K562 (cell line): ENCODE data around the gene MTHFS. TPM values are rescaled to one million over a fixed set of nuclear protein-coding genes. Genes with fewer than 3 reads are reported as not detected.
A peak's percentile ranks its signal among the peaks of the same experiment; 100 is the strongest.

Source experiments
- ADNP ChIP-seq: fragments of 200-800 bp; sonication (Bioruptor generic); IDR thresholded peaks from 2 replicates; pipeline ENCODE4 v1.6.1; 2016; ENCODE audit warnings: missing genetic modification characterization, missing compliant biosample characterization
- ARID3A ChIP-seq: IDR thresholded peaks from 2 replicates; pipeline ENCODE4 v1.6.1; 2012; ENCODE audit warnings: low read depth, low read length, improper control_type of control experiment, borderline replicate concordance
- ATF1 ChIP-seq, 2 experiments: fragments of 450-650 bp in 1 of 2; IDR thresholded peaks; 2 replicates each; pipeline ENCODE4 v1.6.1; 2016; ENCODE audit warnings: missing compliant biosample characterization in 1 of 2, missing genetic modification characterization in 1 of 2
- CHD1 ChIP-seq: fragments of 200-600 bp; sonication (generic); IDR thresholded peaks from one replicate; pipeline ENCODE4 v1.6.1; 2012; ENCODE audit warnings: mild to moderate bottlenecking, moderate library complexity, low read length, inconsistent platforms
- DLX4 ChIP-seq: fragments of 250-450 bp; sonication (Bioruptor Pico); IDR thresholded peaks from 2 replicates; pipeline ENCODE4 v1.6.1; 2021; ENCODE audit warnings: mild to moderate bottlenecking
- HMGN3 ChIP-seq: IDR thresholded peaks from 2 replicates; pipeline ENCODE4 v1.6.1; 2011; ENCODE audit warnings: borderline replicate concordance, low read depth, mild to moderate bottlenecking, mixed read lengths, low read length; ENCODE audit not compliant: insufficient read length; ENCODE audit errors: extremely low read depth
- IRF2 ChIP-seq: sonication (generic); formaldehyde crosslinking; IDR thresholded peaks from 2 replicates; pipeline ENCODE4 v1.8.1; 2022; ENCODE audit warnings: mild to moderate bottlenecking, missing genetic modification reagents
- MEF2A ChIP-seq: IDR thresholded peaks from 2 replicates; pipeline ENCODE4 v1.6.1; 2011; ENCODE audit warnings: low read depth, mild to moderate bottlenecking, low read length, moderate library complexity; ENCODE audit not compliant: control insufficient read depth
- MTA1 ChIP-seq: fragments of 450-650 bp; IDR thresholded peaks from 2 replicates; pipeline ENCODE4 v1.6.1; 2017; ENCODE audit warnings: borderline replicate concordance
- MTA2 ChIP-seq: fragments of 450-650 bp; IDR thresholded peaks from 2 replicates; pipeline ENCODE4 v1.6.1; 2016; ENCODE audit warnings: low read depth
- NFATC3 ChIP-seq: fragments of 450-650 bp; IDR thresholded peaks from 2 replicates; pipeline ENCODE4 v1.6.1; 2017; ENCODE audit warnings: mild to moderate bottlenecking
- PHB ChIP-seq: fragments of 250-450 bp; sonication (Bioruptor Pico); IDR thresholded peaks from 2 replicates; pipeline ENCODE4 v1.5.0; 2021
- TAL1 ChIP-seq: fragments of 450-650 bp; IDR thresholded peaks from 2 replicates; pipeline ENCODE4 v1.6.1; 2016; ENCODE audit warnings: mild to moderate bottlenecking
- ZBTB12 ChIP-seq: fragments of 250-450 bp; sonication (Bioruptor Pico); IDR thresholded peaks from 2 replicates; pipeline ENCODE4 v1.4.0; 2020
- ZNF133 ChIP-seq: fragments of 250-450 bp; sonication (Bioruptor Pico); IDR thresholded peaks from 2 replicates; pipeline ENCODE4 v1.4.0; 2020; ENCODE audit warnings: mild to moderate bottlenecking
- ZNF384 ChIP-seq: IDR thresholded peaks from 2 replicates; pipeline ENCODE4 v1.6.1; 2012; ENCODE audit warnings: low read depth, low read length, improper control_type of control experiment
- ZNF431 ChIP-seq: sonication (generic); formaldehyde crosslinking; IDR thresholded peaks from 2 replicates; pipeline ENCODE4 v1.8.0; 2022; ENCODE audit warnings: mild to moderate bottlenecking, missing genetic modification reagents
- ZNF696 ChIP-seq: fragments of 250-450 bp; sonication (Bioruptor Pico); conservative IDR thresholded peaks from 2 replicates; pipeline ENCODE4 v1.4.0; 2020; ENCODE audit warnings: mild to moderate bottlenecking, moderate library complexity
- ZNF79 ChIP-seq: fragments of 250-450 bp; sonication (Bioruptor Pico); IDR thresholded peaks from 2 replicates; pipeline ENCODE4 v1.4.0; 2020; ENCODE audit warnings: low read depth, mild to moderate bottlenecking, moderate library complexity
- polyA plus RNA-seq, 8 experiments: library from polyadenylated mRNA; depleted of rRNA in 4 of 8; stranded (reverse) in 5 of 8; unstranded in 3 of 8; fragments of >200 nt; fragmentation: Nextera tagmentation in 2 of 8; fragmentation: Illumina TruSeq in 1 of 8; extraction: Ambion mirVana in 2 of 8; extraction: Trizol in 1 of 8; gene quantifications; 2 replicates each; pipeline versions ENCODE4 v1.2.1 to v1.2.3, GENCODE V29; 2011 to 2014; ENCODE audit warnings: inconsistent platforms in 1 of 8, missing spikeins in 1 of 8
- total RNA-seq, 7 experiments: library from RNA; depleted of rRNA in 6 of 7; stranded (reverse); fragments of >200 nt in 6 of 7; fragmentation: Illumina TruSeq in 2 of 7; extraction: Trizol in 2 of 7; gene quantifications; 2 replicates each; pipeline versions ENCODE4 v1.2.1 to v1.2.3, GENCODE V29; 2011 to 2021; ENCODE audit warnings: low replicate concordance in 1 of 7
- TF ChIP-seq, protein P1 (sequence below), 3 experiments: IDR thresholded peaks in 2 of 3; conservative IDR thresholded peaks in 1 of 3; 2 replicates each; pipeline ENCODE4 v1.5.1; 2011 to 2012; ENCODE audit warnings: low read length in 3 of 3, mild to moderate bottlenecking in 3 of 3, control low read depth in 2 of 3, improper control_type of control experiment in 1 of 3, inconsistent platforms in 1 of 3, low read depth in 1 of 3, mixed read lengths in 1 of 3, moderate library complexity in 1 of 3; ENCODE audit not compliant: insufficient read depth in 2 of 3
- TF ChIP-seq, protein P2 (sequence below): fragments of 250-450 bp; sonication (Bioruptor Pico); IDR thresholded peaks from 2 replicates; pipeline ENCODE4 v1.9.0; 2021; ENCODE audit warnings: mild to moderate bottlenecking, inconsistent platforms

The MTHFS gene
- total and polyA plus RNA-seq, 9 of the 15 experiments (the other 6 are each of a cell fraction or from before 2014, with no cell fraction given), result 17.8 to 79.3 (median 41.7) TPM

GRCh38 chr15:79923515-79924169, 26.8 kb upstream of the MTHFS start (continued):
- TF ChIP-seq ADNP (tag) (no peak), ZNF384 (no peak), MTA1 (peak; percentile 74; the same call in 1 of the 2 replicates), ARID3A (no peak), MEF2A (no peak), HMGN3 (peak; percentile 77), TAL1 (no peak), ZNF133 (no peak), NFATC3 (no peak), DLX4 (no peak), IRF2 (CRISPR knock-in tag) (no peak), ZNF696 (CRISPR knock-in tag) (no peak), ATF1 (CRISPR knock-in tag; IDR thresholded peaks at IDR 0.05) (peak; percentile 34; the same call in 1 of the 2 replicates), ATF1 (tag; IDR thresholded peaks at IDR 0.05) (peak; percentile 81), PHB (CRISPR knock-in tag) (peak; percentile 91; the same call in 1 of the 2 replicates), ZBTB12 (CRISPR knock-in tag) (no peak), ZNF431 (CRISPR knock-in tag) (peak; percentile 33; the same call in 1 of the 2 replicates), MTA2 (no peak; the same call in 1 of the 2 replicates), ZNF79 (CRISPR knock-in tag) (no peak), CHD1 (no peak)
- TF ChIP-seq, protein P1, sequence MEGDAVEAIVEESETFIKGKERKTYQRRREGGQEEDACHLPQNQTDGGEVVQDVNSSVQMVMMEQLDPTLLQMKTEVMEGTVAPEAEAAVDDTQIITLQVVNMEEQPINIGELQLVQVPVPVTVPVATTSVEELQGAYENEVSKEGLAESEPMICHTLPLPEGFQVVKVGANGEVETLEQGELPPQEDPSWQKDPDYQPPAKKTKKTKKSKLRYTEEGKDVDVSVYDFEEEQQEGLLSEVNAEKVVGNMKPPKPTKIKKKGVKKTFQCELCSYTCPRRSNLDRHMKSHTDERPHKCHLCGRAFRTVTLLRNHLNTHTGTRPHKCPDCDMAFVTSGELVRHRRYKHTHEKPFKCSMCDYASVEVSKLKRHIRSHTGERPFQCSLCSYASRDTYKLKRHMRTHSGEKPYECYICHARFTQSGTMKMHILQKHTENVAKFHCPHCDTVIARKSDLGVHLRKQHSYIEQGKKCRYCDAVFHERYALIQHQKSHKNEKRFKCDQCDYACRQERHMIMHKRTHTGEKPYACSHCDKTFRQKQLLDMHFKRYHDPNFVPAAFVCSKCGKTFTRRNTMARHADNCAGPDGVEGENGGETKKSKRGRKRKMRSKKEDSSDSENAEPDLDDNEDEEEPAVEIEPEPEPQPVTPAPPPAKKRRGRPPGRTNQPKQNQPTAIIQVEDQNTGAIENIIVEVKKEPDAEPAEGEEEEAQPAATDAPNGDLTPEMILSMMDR (IDR thresholded peaks at IDR 0.05 in 2 of 3, conservative IDR thresholded peaks at IDR 0.05 in 1 of 3; ENCODE audit: insufficient read depth in 2 of 3, low read depth in 1 of 3, low read length in 3 of 3), result no peak
- TF ChIP-seq, protein P2, sequence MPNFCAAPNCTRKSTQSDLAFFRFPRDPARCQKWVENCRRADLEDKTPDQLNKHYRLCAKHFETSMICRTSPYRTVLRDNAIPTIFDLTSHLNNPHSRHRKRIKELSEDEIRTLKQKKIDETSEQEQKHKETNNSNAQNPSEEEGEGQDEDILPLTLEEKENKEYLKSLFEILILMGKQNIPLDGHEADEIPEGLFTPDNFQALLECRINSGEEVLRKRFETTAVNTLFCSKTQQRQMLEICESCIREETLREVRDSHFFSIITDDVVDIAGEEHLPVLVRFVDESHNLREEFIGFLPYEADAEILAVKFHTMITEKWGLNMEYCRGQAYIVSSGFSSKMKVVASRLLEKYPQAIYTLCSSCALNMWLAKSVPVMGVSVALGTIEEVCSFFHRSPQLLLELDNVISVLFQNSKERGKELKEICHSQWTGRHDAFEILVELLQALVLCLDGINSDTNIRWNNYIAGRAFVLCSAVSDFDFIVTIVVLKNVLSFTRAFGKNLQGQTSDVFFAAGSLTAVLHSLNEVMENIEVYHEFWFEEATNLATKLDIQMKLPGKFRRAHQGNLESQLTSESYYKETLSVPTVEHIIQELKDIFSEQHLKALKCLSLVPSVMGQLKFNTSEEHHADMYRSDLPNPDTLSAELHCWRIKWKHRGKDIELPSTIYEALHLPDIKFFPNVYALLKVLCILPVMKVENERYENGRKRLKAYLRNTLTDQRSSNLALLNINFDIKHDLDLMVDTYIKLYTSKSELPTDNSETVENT, result peak; percentile 64; the same call in 1 of the 2 replicates
